Uterus (tissue), 4 donors: ENCODE measurements around the gene PCNX2. TPM values are rescaled to one million over a fixed set of nuclear protein-coding genes. Genes with fewer than 3 reads are reported as not detected.

Experiments used
- DNase-seq, 2 donors: peaks; one replicate each; pipeline ENCODE4 v3.0.0-alpha.2; 2019 to 2020
- H3K27ac ChIP-seq, 2 donors: fragments of 200-600 bp; sonication (generic); 1 replicate in 1 of 2; 2 replicates in 1 of 2; pipeline ENCODE4 v1.5.1; 2016 to 2018
- H3K27me3 ChIP-seq, 2 donors: fragments of 200-600 bp; sonication (generic); one replicate each; pipeline ENCODE4 v1.5.1; 2018 to 2019; ENCODE audit warnings: control low read depth in 1 of 2
- H3K36me3 ChIP-seq, 2 donors: fragments of 200-600 bp; sonication (generic); one replicate each; pipeline ENCODE4 v1.5.1; 2019; ENCODE audit warnings: control low read depth in 1 of 2
- H3K4me1 ChIP-seq, 2 donors: fragments of 200-600 bp; sonication (generic); one replicate each; pipeline ENCODE4 v1.5.1; 2018 to 2019; ENCODE audit warnings: control low read depth in 1 of 2
- H3K4me3 ChIP-seq, 2 donors: fragments of 200-600 bp; sonication (generic); 1 replicate in 1 of 2; 2 replicates in 1 of 2; pipeline ENCODE4 v1.5.1; 2018 to 2019; ENCODE audit warnings: mild to moderate bottlenecking in 1 of 2
- H3K9me3 ChIP-seq, 2 donors: fragments of 200-600 bp; sonication (generic); one replicate each; pipeline ENCODE4 v1.5.1; 2019; ENCODE audit warnings: control low read depth in 1 of 2
- CTCF ChIP-seq, 4 experiments: fragments of 200-600 bp in 2 of 4; fragments of 450-650 bp in 2 of 4; sonication (generic) in 2 of 4; IDR thresholded peaks; one replicate each; pipeline ENCODE4 v1.5.1; 2016 to 2019; ENCODE audit warnings: antibody characterized with exemption in 4 of 4, mild to moderate bottlenecking in 2 of 4, moderate library complexity in 1 of 4
- POLR2A ChIP-seq, 2 donors: fragments of 450-650 bp; IDR thresholded peaks; one replicate each; pipeline ENCODE4 v1.6.1; 2016; ENCODE audit warnings: antibody characterized with exemption in 2 of 2, mild to moderate bottlenecking in 1 of 2, moderate library complexity in 1 of 2
- intact Hi-C: fragments of 100-400 bp; cut with DNase I; formaldehyde crosslinking; loops from one replicate; pipeline ENCODE4 v1.15.1; 2023; ENCODE audit warnings: low total_unique reads
- total RNA-seq, 4 donors: library from RNA; depleted of rRNA in 3 of 4; stranded (reverse); fragments of >200 nt in 3 of 4; gene quantifications; one replicate each; pipeline versions ENCODE4 v1.1.0 to v1.2.4, GENCODE V29; 2014 to 2023
- donor health status: DM: yes; HTN: yes; CAD: no.

The PCNX2 gene
- total RNA-seq, 4 donors from 2014 or later = 4.1 to 36.2 (median 14.1) TPM

GRCh38 chr1:233211595-233211994 is 83.9 kb downstream of the PCNX2 start:
- TF ChIP-seq CTCF (IDR thresholded peaks at IDR 0.05) = no peak
- TF ChIP-seq POLR2A (IDR thresholded peaks at IDR 0.05) = no peak
- DNase-seq = no peak
- no peak overlapping the region for H3K27ac ChIP-seq
- H3K27me3 ChIP-seq = no peaks in the 10 kb centered on the region
- H3K9me3 ChIP-seq = no peaks in the 10 kb centered on the region
- H3K4me1 ChIP-seq = no peaks in the 10 kb centered on the region
- no peaks in the 10 kb centered on the region for H3K36me3 ChIP-seq
- intact Hi-C loops = no loop called here
- no peak overlapping the region for H3K4me3 ChIP-seq

- no peak for DNase-seq
- intact Hi-C loops = no loop called here
- Histone ChIP-seq H3K27ac (no peak overlapping the region), H3K4me3 (no peak overlapping the region), H3K27me3 (no peaks in the 10 kb centered on the region), H3K9me3 (no peaks in the 10 kb centered on the region), H3K36me3 (no peaks in the 10 kb centered on the region), H3K4me1 (no peaks in the 10 kb centered on the region)
- TF ChIP-seq POLR2A (IDR thresholded peaks at IDR 0.05) = no peak
- TF ChIP-seq CTCF (IDR thresholded peaks at IDR 0.05) = no peak
These were observed 84.4 kb downstream of the PCNX2 start for GRCh38 chr1:233211106-233211505.

- no peak for DNase-seq
- no peak for TF ChIP-seq POLR2A (IDR thresholded peaks at IDR 0.05)
- TF ChIP-seq CTCF (IDR thresholded peaks at IDR 0.05) = no peak
- intact Hi-C loops = no loop called here
- Histone ChIP-seq H3K9me3 (no peaks in the 10 kb centered on the region), H3K36me3 (no peaks in the 10 kb centered on the region), H3K4me1 (no peaks in the 10 kb centered on the region), H3K4me3 (no peak overlapping the region), H3K27ac (no peak overlapping the region), H3K27me3 (no peaks in the 10 kb centered on the region)
These were observed 86.0 kb downstream of the PCNX2 start for GRCh38 chr1:233209481-233209880.

GRCh38 chr1:233208687-233209086 is 86.8 kb downstream of the PCNX2 start:
- no peak overlapping the region for H3K4me3 ChIP-seq
- no peaks in the 10 kb centered on the region for H3K4me1 ChIP-seq
- intact Hi-C loops = no loop called here
- no peak overlapping the region for H3K27ac ChIP-seq
- H3K36me3 ChIP-seq = no peaks in the 10 kb centered on the region
- no peaks in the 10 kb centered on the region for H3K27me3 ChIP-seq
- TF ChIP-seq CTCF (IDR thresholded peaks at IDR 0.05) = no peak
- TF ChIP-seq POLR2A (IDR thresholded peaks at IDR 0.05) = no peak
- H3K9me3 ChIP-seq = no peaks in the 10 kb centered on the region
- no peak for DNase-seq

GRCh38 chr1:233197940-233198339 is 97.6 kb downstream of the PCNX2 start:
- Histone ChIP-seq H3K4me3 (no peak overlapping the region), H3K4me1 (no peaks in the 10 kb centered on the region), H3K27me3 (no peaks in the 10 kb centered on the region), H3K27ac (no peak overlapping the region), H3K36me3 (no peaks in the 10 kb centered on the region), H3K9me3 (peaks cover 0 to 3% of the 10 kb centered on the region in 2 donors)
- intact Hi-C loops = no loop called here
- DNase-seq = no peak
- TF ChIP-seq CTCF (IDR thresholded peaks at IDR 0.05) (no peak), POLR2A (IDR thresholded peaks at IDR 0.05) (no peak)
